ENCODE results near the gene GNG12. TPM values are rescaled to one million over a fixed set of nuclear protein-coding genes. Genes with fewer than 3 reads are reported as not detected.

GNG12 gene
- total and polyA plus RNA-seq, 3 donors from 2014 or later: 28.1 to 46.0 (median 39.3) TPM

DNA sequence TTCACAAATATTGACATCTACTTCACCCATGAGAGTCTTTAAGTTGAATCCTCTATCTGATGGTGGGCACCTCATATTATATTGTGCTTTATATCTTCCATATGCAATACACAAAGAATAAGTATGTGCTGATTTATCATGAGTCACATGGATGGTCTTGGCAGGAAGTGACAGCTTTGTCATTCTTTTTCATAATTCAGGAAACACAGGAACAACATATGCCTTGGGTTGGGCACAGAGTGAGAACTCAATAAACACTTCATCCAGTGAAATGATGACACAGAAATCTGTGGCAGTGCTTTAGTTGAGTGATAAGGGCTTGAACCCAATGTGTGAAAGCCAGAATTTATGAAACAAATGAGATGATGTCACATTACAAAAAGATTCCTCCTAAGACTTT, 107.0 kb downstream of the GNG12 start:
- no peak overlapping the region for H3K4me3 ChIP-seq
- no peaks in the 10 kb centered on the region for H3K9me3 ChIP-seq
- H3K27me3 ChIP-seq: no peaks in the 10 kb centered on the region
- no peaks in the 10 kb centered on the region for H3K36me3 ChIP-seq (ENCODE audit: low read depth, missing control alignments)
- TF ChIP-seq POLR2A (IDR thresholded peaks at IDR 0.05) (no peak), CTCF (IDR thresholded peaks at IDR 0.05) (no peak)
- no peak overlapping the region for H3K27ac ChIP-seq
- DNase-seq: no peak
- intact Hi-C loops (cut with DNase I; ENCODE audit: low total_unique reads): no loop called here
- peaks cover 38% of the 10 kb centered on the region for H3K4me1 ChIP-seq

- 48% methylated on average over 3 of the region's 3 CpGs for WGBS, 2 donors
- Histone ChIP-seq H3K27me3 (no peaks in the 10 kb centered on the region), H3K4me1 (peaks cover 38% of the 10 kb centered on the region), H3K27ac (peak overlapping the region; percentile 15 to 44), H3K9me3 (no peaks in the 10 kb centered on the region), H3K36me3 (ENCODE audit: low read depth, missing control alignments) (no peaks in the 10 kb centered on the region), H3K4me3 (no peak overlapping the region)
- TF ChIP-seq CTCF (IDR thresholded peaks at IDR 0.05) (no peak), POLR2A (IDR thresholded peaks at IDR 0.05) (no peak)
- intact Hi-C loops (cut with DNase I; ENCODE audit: low total_unique reads): no loop called here
- peak; percentile 46 for DNase-seq
Observed at GRCh38 chr1:67724928-67725560, 108.2 kb downstream of the GNG12 start.

DNA sequence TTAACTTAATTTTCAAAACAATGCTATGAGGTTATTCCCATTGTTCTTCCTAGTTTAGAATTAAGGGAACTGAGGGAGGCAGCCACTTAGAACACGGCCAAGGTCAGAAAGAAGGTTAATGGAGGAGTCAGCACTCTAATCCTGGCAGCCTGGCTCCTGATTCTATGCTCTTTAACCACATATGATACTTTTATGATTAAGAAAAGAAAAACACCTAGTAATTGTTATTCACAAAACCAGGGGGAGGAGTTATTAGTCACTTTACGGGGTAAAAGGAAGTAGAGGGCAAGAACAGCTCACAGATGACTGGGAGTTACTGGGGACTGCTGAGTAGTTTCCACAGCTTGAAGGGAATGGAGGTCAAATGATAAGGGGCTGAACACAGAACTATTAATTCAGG, 109.6 kb downstream of the GNG12 start:
- no peak overlapping the region for H3K4me3 ChIP-seq
- WGBS, 2 donors: 20 to 43% methylated on average over 2 of the region's 2 CpGs
- TF ChIP-seq POLR2A (IDR thresholded peaks at IDR 0.05) (no peak), CTCF (IDR thresholded peaks at IDR 0.05) (no peak)
- no peaks in the 10 kb centered on the region for H3K36me3 ChIP-seq (ENCODE audit: low read depth, missing control alignments)
- H3K27ac ChIP-seq: peak overlapping the region in 1 of 2 donors; percentile 43
- H3K9me3 ChIP-seq: no peaks in the 10 kb centered on the region
- peaks cover 38% of the 10 kb centered on the region for H3K4me1 ChIP-seq
- H3K27me3 ChIP-seq: no peaks in the 10 kb centered on the region
- intact Hi-C loops (cut with DNase I; ENCODE audit: low total_unique reads): no loop called here
- no peak for DNase-seq

DNA sequence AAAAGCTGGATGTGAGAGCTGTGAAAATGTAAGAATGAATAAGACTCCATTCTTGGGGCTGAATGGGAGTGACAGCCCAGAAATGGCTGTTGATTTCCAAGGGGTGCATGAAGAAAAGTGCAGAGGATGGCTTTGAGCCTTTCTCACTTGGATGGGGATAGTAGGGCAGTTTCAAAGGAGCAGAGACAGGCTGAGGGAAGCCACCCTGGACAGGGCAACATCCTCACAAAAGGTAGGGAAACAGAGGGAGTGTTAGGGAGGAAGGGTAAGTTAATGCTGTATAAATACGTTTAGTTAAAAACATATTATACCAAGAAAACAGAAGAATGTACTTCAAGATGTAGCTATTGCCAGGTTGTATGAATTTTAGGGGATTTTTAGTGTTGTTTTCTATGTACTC, 110.1 kb downstream of the GNG12 start:
- Histone ChIP-seq H3K27me3 (no peaks in the 10 kb centered on the region), H3K4me1 (peaks cover 38% of the 10 kb centered on the region), H3K27ac (peak overlapping the region in 1 of 2 donors; percentile 43), H3K36me3 (ENCODE audit: low read depth, missing control alignments) (no peaks in the 10 kb centered on the region), H3K4me3 (no peak overlapping the region), H3K9me3 (no peaks in the 10 kb centered on the region)
- TF ChIP-seq CTCF (IDR thresholded peaks at IDR 0.05): no peak
- TF ChIP-seq POLR2A (IDR thresholded peaks at IDR 0.05): no peak
- intact Hi-C loops (cut with DNase I; ENCODE audit: low total_unique reads): no loop called here
- WGBS, 2 donors: 51 to 67% methylated on average over 1 of the region's 1 CpG
- DNase-seq: no peak

- H3K27ac ChIP-seq: no peak overlapping the region
- intact Hi-C loops (cut with DNase I; ENCODE audit: low total_unique reads): no loop called here
Observed at GRCh38 chr1:67722292-67722944, 110.8 kb downstream of the GNG12 start.

More at GRCh38 chr1:67722292-67722944, 110.8 kb downstream of the GNG12 start:
- peaks cover 38% of the 10 kb centered on the region for H3K4me1 ChIP-seq
- TF ChIP-seq POLR2A (IDR thresholded peaks at IDR 0.05) (no peak), CTCF (IDR thresholded peaks at IDR 0.05) (no peak)
- H3K9me3 ChIP-seq: no peaks in the 10 kb centered on the region
- no peak for DNase-seq
- H3K27me3 ChIP-seq: no peaks in the 10 kb centered on the region
- 75 to 84% methylated on average over 4 of the region's 4 CpGs for WGBS, 2 donors
- no peak overlapping the region for H3K4me3 ChIP-seq
- no peaks in the 10 kb centered on the region for H3K36me3 ChIP-seq (ENCODE audit: low read depth, missing control alignments)

Data from testis (tissue), 3 donors.